Mesenchymal stem cell (in vitro differentiated cells and primary cell): ENCODE results near the gene DHX8.
A peak's percentile ranks its signal among the peaks of the same experiment; 100 is the strongest.

Experiments used
- DNase-seq: peaks from one replicate; pipeline ENCODE4 v3.0.0-alpha.2; 2013
- H2AFZ ChIP-seq: one replicate; pipeline ENCODE4 v1.6.1; 2013; ENCODE audit warnings: low read depth, mild to moderate bottlenecking, control low read depth, inconsistent platforms, low read length, moderate library complexity
- H2AK5ac ChIP-seq: 2 replicates; pipeline ENCODE4 v1.6.1; 2013; ENCODE audit warnings: low read length, moderate library complexity, mild to moderate bottlenecking, inconsistent platforms; ENCODE audit not compliant: severe bottlenecking
- H2BK120ac ChIP-seq: one replicate; pipeline ENCODE4 v1.6.1; 2013; ENCODE audit warnings: low read depth, mild to moderate bottlenecking, inconsistent platforms, low read length, moderate library complexity
- H2BK12ac ChIP-seq, 2 experiments: one replicate each; pipeline ENCODE4 v1.6.1; 2013; ENCODE audit warnings: inconsistent platforms in 2 of 2, low read length in 2 of 2, mild to moderate bottlenecking in 2 of 2, moderate library complexity in 2 of 2, control low read depth in 1 of 2
- H2BK15ac ChIP-seq: one replicate; pipeline ENCODE4 v1.6.1; 2013; ENCODE audit warnings: mild to moderate bottlenecking, low read depth, inconsistent platforms; ENCODE audit not compliant: poor library complexity, severe bottlenecking
- H2BK5ac ChIP-seq: 2 replicates; pipeline ENCODE4 v1.6.1; 2013; ENCODE audit warnings: low read depth, mild to moderate bottlenecking, low read length, control low read depth, inconsistent platforms; ENCODE audit not compliant: poor library complexity, severe bottlenecking
- H3K14ac ChIP-seq, 2 experiments: one replicate each; pipeline ENCODE4 v1.6.1; 2013; ENCODE audit warnings: inconsistent platforms in 2 of 2, low read length in 2 of 2, control low read depth in 1 of 2, mild to moderate bottlenecking in 1 of 2, moderate library complexity in 1 of 2
- H3K18ac ChIP-seq, 2 experiments: one replicate each; pipeline ENCODE4 v1.6.1; 2013; ENCODE audit warnings: inconsistent platforms in 2 of 2, low read length in 2 of 2, control low read depth in 1 of 2, low read depth in 1 of 2, mild to moderate bottlenecking in 1 of 2
- H3K23ac ChIP-seq, 2 experiments: one replicate each; pipeline ENCODE4 v1.6.1; 2013; ENCODE audit warnings: inconsistent platforms in 2 of 2, low read length in 2 of 2, mild to moderate bottlenecking in 2 of 2, moderate library complexity in 2 of 2, control low read depth in 1 of 2
- H3K27ac ChIP-seq: 2 replicates; pipeline ENCODE4 v1.5.1; 2013; ENCODE audit warnings: mild to moderate bottlenecking, moderate library complexity, low read length, control low read depth, inconsistent platforms; ENCODE audit not compliant: poor library complexity, severe bottlenecking
- H3K27me3 ChIP-seq, 2 experiments: 2 replicates each; pipeline versions ENCODE4 v1.6.1 to v1.7.0; 2013; ENCODE audit warnings: low read length in 2 of 2, mild to moderate bottlenecking in 2 of 2, moderate library complexity in 2 of 2, control low read depth in 1 of 2, inconsistent platforms in 1 of 2; ENCODE audit not compliant: control insufficient read depth in 1 of 2, insufficient read depth in 1 of 2
- H3K36me3 ChIP-seq, 2 experiments: 2 replicates each; pipeline versions ENCODE4 v1.6.1 to v1.7.0; 2013; ENCODE audit warnings: low read length in 2 of 2, control low read depth in 1 of 2, inconsistent platforms in 1 of 2, low read depth in 1 of 2, mild to moderate bottlenecking in 1 of 2; ENCODE audit not compliant: insufficient read depth in 2 of 2, control insufficient read depth in 1 of 2
- H3K4ac ChIP-seq, 2 experiments: one replicate each; pipeline ENCODE4 v1.6.1; 2013; ENCODE audit warnings: inconsistent platforms in 2 of 2, low read length in 2 of 2, mild to moderate bottlenecking in 2 of 2, moderate library complexity in 2 of 2, control low read depth in 1 of 2, low read depth in 1 of 2
- H3K4me1 ChIP-seq: 2 replicates; pipeline ENCODE4 v1.6.1; 2013; ENCODE audit warnings: low read depth, low read length, control low read depth; ENCODE audit not compliant: control insufficient read depth, insufficient read depth
- H3K4me2 ChIP-seq: 2 replicates; pipeline ENCODE4 v1.6.1; 2013; ENCODE audit warnings: low read length, mild to moderate bottlenecking, inconsistent platforms; ENCODE audit not compliant: poor library complexity, severe bottlenecking
- H3K4me3 ChIP-seq, 2 experiments: 2 replicates each; pipeline versions ENCODE4 v1.5.1 to v1.7.0; 2013; ENCODE audit warnings: low read length in 2 of 2, mild to moderate bottlenecking in 2 of 2, control low read depth in 1 of 2, low read depth in 1 of 2; ENCODE audit not compliant: insufficient read depth in 1 of 2
- H3K79me1 ChIP-seq: replicated peaks from 2 replicates; pipeline ENCODE4 v1.6.1; 2013; ENCODE audit warnings: mild to moderate bottlenecking, control low read depth, low read length, inconsistent platforms; ENCODE audit not compliant: poor library complexity, severe bottlenecking
- H3K9ac ChIP-seq: 2 replicates; pipeline ENCODE4 v1.7.0; 2013; ENCODE audit warnings: mild to moderate bottlenecking, low read length, moderate library complexity
- H3K9me3 ChIP-seq: 2 replicates; pipeline ENCODE4 v1.7.0; 2013; ENCODE audit warnings: mild to moderate bottlenecking, low read length; ENCODE audit not compliant: control insufficient read depth
- H4K8ac ChIP-seq: one replicate; pipeline ENCODE4 v1.6.1; 2013; ENCODE audit warnings: inconsistent platforms, mild to moderate bottlenecking, low read length, moderate library complexity
- H4K91ac ChIP-seq: one replicate; pipeline ENCODE4 v1.6.1; 2013; ENCODE audit warnings: mild to moderate bottlenecking, low read length, inconsistent platforms
- WGBS: methylation state at CpG from one replicate; pipeline ENCODE4 v1.1.7; 2013; ENCODE audit warnings: mixed read lengths; 5-methylcytosine and 5-hydroxymethylcytosine counted together

Gene DHX8

DNA sequence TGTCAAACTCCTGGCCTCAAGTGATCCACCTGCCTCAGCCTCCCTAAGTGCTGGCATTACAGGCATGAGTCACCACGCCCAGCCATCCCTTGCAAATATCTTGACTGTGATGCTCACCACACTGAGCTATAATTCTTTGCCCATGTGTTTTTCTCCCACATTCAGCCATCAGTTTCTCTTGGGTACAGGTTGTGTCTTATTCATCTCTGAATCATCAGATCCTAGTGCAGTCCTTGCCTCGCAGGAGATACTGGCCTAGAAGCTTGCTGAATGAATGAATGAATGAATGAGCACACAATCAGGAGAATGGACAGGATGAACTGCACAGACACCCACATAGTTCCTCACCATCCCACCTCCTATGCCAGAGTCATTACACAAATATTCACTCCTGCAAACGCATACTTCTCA lies 86.7 kb downstream of the DHX8 start:
- Histone ChIP-seq H3K4me2 (no peak overlapping the region), H2BK12ac (no peak overlapping the region), H3K9ac (no peak overlapping the region), H3K36me3 (no peaks in the 10 kb centered on the region), H3K4ac (no peak overlapping the region), H3K27me3 (peaks cover 13 to 27% of the 10 kb centered on the region in 2 experiments), H2BK15ac (no peak overlapping the region), H2BK120ac (no peak overlapping the region), H4K91ac (no peak overlapping the region), H2AFZ (no peak overlapping the region), H3K14ac (no peak overlapping the region), H3K23ac (no peak overlapping the region), H3K4me3 (no peak overlapping the region), H2AK5ac (no peak overlapping the region), H4K8ac (no peak overlapping the region), H3K4me1 (no peaks in the 10 kb centered on the region), H2BK5ac (no peak overlapping the region), H3K27ac (no peak overlapping the region), H3K9me3 (no peaks in the 10 kb centered on the region), H3K79me1 (no peaks in the 10 kb centered on the region), H3K18ac (no peak overlapping the region)
- DNase-seq: peak; percentile 37
- 50% methylated on average over 3 of the region's 3 CpGs for WGBS

DNA sequence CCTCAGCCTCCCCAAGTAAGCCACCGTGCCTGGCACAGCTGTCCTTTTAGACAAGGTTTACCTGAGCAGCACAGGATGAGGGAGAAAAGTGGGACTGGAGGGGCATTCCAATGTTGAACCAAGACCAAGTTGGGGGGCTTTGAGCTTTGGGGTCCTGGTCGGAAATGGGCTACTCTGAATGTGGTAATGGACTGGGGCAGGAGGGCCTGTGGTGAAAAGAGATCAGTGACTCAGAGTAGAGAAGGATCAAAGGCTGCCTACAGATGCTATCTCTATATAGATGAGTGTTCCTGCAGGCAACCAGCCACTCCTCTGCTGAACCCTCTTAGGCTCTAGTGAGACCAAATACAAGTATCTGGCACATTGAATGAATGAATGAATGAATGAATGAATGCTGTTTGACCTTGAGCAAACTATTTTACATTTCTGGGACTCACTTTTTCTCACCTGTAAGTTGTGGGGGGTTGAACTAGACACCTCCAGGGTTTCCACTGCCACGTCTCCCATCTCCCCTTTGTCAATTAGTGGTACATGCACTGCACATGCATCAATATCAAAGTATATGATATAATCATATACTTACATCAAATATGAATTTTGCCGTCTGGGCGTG lies 88.7 kb downstream of the DHX8 start:
- Histone ChIP-seq H2AFZ (no peak overlapping the region), H3K79me1 (no peaks in the 10 kb centered on the region), H3K9ac (no peak overlapping the region), H3K4me1 (no peaks in the 10 kb centered on the region), H3K14ac (no peak overlapping the region), H2BK5ac (no peak overlapping the region), H2BK120ac (no peak overlapping the region), H2AK5ac (no peak overlapping the region), H3K9me3 (no peaks in the 10 kb centered on the region), H4K91ac (no peak overlapping the region), H3K27ac (no peak overlapping the region), H3K18ac (no peak overlapping the region), H3K36me3 (no peaks in the 10 kb centered on the region), H3K27me3 (peaks cover 13 to 36% of the 10 kb centered on the region in 2 experiments), H3K4ac (no peak overlapping the region), H4K8ac (no peak overlapping the region), H2BK12ac (no peak overlapping the region), H3K4me3 (no peak overlapping the region), H3K4me2 (no peak overlapping the region), H2BK15ac (no peak overlapping the region), H3K23ac (no peak overlapping the region)
- WGBS: 90% methylated on average over 5 of the region's 5 CpGs
- no peak for DNase-seq

DNA sequence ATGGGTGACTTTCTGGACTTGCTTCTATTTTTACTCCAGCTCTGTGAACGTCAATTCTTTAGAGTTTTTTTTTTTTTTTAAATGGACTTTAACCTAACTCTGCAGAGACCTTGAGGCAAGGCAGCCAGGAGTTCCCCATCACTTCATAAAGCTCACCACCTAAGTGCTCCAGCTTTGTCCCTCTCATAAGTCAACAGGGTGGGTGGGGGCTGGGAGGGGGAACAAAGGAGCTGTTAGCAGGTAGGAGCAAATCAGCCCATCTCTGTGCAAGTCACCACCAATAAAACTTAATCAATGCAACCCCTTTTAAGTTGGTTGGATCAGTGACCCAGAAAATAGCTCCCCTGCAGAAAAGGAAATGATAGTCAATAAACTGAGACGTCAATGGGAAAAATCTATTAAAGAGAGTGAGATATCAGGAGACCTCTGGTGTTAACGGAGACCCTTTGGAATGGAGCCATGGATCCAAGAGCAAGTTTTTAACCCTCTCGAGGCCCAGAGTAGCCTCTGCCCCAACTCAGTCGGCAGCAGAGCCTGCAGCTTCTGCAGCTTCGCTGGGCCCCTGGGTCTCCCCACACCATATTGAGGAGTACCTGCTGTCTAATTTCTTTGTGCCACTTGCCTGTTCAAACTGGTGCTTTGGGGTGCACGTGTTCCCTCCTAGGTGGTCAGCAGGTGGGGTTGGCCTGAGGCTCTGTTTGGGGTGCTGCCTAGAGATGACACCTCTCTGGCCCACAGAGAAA lies 90.0 kb downstream of the DHX8 start:
- no peak overlapping the region for H3K4me3 ChIP-seq
- H3K27me3 ChIP-seq: peaks cover 21 to 36% of the 10 kb centered on the region in 2 experiments
- no peak overlapping the region for H2AFZ ChIP-seq
- no peak overlapping the region for H3K4me2 ChIP-seq
- H4K91ac ChIP-seq: no peak overlapping the region
- H3K18ac ChIP-seq: no peak overlapping the region
- no peak overlapping the region for H3K27ac ChIP-seq
- H4K8ac ChIP-seq: no peak overlapping the region
- H2BK5ac ChIP-seq: no peak overlapping the region
- H3K36me3 ChIP-seq: no peaks in the 10 kb centered on the region
- no peaks in the 10 kb centered on the region for H3K9me3 ChIP-seq
- H3K4me1 ChIP-seq: peaks cover 5% of the 10 kb centered on the region
- WGBS: 40% methylated on average over 6 of the region's 7 CpGs
- no peak for DNase-seq
- H3K9ac ChIP-seq: no peak overlapping the region
- H3K79me1 ChIP-seq: no peaks in the 10 kb centered on the region
- no peak overlapping the region for H2BK15ac ChIP-seq
- no peak overlapping the region for H2BK120ac ChIP-seq
- no peak overlapping the region for H2AK5ac ChIP-seq
- H3K4ac ChIP-seq: no peak overlapping the region
- H2BK12ac ChIP-seq: no peak overlapping the region
- H3K14ac ChIP-seq: no peak overlapping the region
- H3K23ac ChIP-seq: no peak overlapping the region

DNA sequence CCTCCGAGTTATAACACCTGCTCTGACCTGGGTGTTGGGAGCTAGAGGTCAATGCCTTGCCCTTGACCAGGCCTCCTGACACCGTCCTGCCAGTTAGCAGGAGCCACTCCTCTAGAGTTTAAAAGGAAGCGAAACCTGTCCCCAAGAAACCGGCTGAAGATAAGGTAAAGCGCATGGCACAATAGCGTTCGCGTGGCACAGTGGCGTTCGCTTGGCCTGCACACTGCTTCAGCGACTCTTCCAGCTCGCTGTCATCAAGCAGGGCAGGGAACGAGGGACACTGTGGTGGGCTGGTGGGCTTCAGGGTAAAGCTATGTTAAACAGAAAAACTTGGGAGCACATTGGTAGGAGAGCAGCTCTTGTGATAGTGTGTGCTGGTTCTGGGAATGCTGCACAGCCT lies 90.6 kb downstream of the DHX8 start:
- Histone ChIP-seq H4K8ac (no peak overlapping the region), H2BK12ac (no peak overlapping the region), H3K4me3 (no peak overlapping the region), H4K91ac (no peak overlapping the region), H3K4ac (no peak overlapping the region), H3K36me3 (no peaks in the 10 kb centered on the region), H3K27me3 (peaks cover 24 to 36% of the 10 kb centered on the region in 2 experiments), H2BK120ac (no peak overlapping the region), H2AFZ (no peak overlapping the region), H3K23ac (no peak overlapping the region), H3K79me1 (no peaks in the 10 kb centered on the region), H3K18ac (no peak overlapping the region), H3K27ac (no peak overlapping the region), H2AK5ac (no peak overlapping the region), H3K4me2 (no peak overlapping the region), H2BK5ac (no peak overlapping the region), H3K9me3 (no peaks in the 10 kb centered on the region), H2BK15ac (no peak overlapping the region), H3K14ac (no peak overlapping the region), H3K9ac (no peak overlapping the region), H3K4me1 (peaks cover 11% of the 10 kb centered on the region)
- 85% methylated on average over 13 of the region's 13 CpGs for WGBS
- DNase-seq: no peak
